ENCODE results near the gene TCOF1. TPM values are rescaled to one million over a fixed set of nuclear protein-coding genes. Genes with fewer than 3 reads are reported as not detected.

Gene TCOF1
- total RNA-seq, 2 donors from 2014 or later: 17.3 to 68.5 TPM

DNA sequence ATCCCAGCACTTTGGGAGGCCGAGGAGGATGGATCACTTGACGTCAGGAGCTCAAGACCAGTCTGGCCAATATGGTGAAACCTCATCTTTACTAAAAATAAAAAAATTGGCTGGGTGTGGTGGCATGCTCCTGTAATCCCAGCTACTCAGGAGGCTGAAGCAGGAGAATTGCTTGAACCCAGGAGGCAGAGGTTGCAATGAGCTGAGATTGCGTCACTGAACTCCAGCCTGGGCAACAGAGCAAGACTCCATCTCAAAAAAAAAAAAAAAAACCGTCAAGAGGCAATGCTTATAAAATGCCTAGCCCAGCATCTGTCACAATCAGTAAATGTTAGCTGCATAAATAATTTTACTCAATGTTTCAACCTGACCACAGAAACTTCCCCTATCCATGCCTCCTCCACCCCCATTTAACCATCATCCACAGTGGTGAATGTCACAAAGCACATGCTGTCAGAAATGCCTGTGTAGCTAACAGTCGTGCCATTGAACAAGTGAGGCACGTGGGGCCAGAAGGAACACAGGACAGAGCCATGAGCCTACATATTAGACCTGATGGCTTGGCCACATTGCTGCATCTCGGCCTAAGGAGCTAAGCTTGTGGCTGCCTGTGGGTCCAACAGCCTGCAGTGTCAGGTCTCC is 16.8 kb upstream of the TCOF1 start:
- intact Hi-C loops (cut with DNase I): loop anchor here (5.0 kb wide), 1 partner anchor 208 kb away; no protein-coding TSS in a partner anchor
- Histone ChIP-seq H3K4me1 (no peaks in the 10 kb centered on the region), H3K9ac (ENCODE audit: low read depth in 2 of 2, low read length in 2 of 2) (no peak overlapping the region), H3K27me3 (no peaks in the 10 kb centered on the region), H3K4me3 (no peak overlapping the region), H3K27ac (no peak overlapping the region), H3K9me3 (no peaks in the 10 kb centered on the region), H3K36me3 (no peaks in the 10 kb centered on the region)
- TF ChIP-seq, protein P1, sequence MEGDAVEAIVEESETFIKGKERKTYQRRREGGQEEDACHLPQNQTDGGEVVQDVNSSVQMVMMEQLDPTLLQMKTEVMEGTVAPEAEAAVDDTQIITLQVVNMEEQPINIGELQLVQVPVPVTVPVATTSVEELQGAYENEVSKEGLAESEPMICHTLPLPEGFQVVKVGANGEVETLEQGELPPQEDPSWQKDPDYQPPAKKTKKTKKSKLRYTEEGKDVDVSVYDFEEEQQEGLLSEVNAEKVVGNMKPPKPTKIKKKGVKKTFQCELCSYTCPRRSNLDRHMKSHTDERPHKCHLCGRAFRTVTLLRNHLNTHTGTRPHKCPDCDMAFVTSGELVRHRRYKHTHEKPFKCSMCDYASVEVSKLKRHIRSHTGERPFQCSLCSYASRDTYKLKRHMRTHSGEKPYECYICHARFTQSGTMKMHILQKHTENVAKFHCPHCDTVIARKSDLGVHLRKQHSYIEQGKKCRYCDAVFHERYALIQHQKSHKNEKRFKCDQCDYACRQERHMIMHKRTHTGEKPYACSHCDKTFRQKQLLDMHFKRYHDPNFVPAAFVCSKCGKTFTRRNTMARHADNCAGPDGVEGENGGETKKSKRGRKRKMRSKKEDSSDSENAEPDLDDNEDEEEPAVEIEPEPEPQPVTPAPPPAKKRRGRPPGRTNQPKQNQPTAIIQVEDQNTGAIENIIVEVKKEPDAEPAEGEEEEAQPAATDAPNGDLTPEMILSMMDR (IDR thresholded peaks at IDR 0.05): no peak
- DNase-seq: no peak

GRCh38 chr5:150341331-150341730 is 16.2 kb upstream of the TCOF1 start:
- Histone ChIP-seq H3K9ac (ENCODE audit: low read depth in 2 of 2, low read length in 2 of 2) (no peak overlapping the region), H3K9me3 (no peaks in the 10 kb centered on the region), H3K27ac (no peak overlapping the region), H3K4me3 (no peak overlapping the region), H3K4me1 (no peaks in the 10 kb centered on the region), H3K36me3 (no peaks in the 10 kb centered on the region), H3K27me3 (no peaks in the 10 kb centered on the region)
- intact Hi-C loops (cut with DNase I): loop anchor here (5.0 kb wide), 1 partner anchor 209 kb away; no protein-coding TSS in a partner anchor
- TF ChIP-seq, protein P1 (IDR thresholded peaks at IDR 0.05): no peak
- DNase-seq: no peak

GRCh38 chr5:150341989-150342388 is 15.5 kb upstream of the TCOF1 start:
- TF ChIP-seq, protein P1 (IDR thresholded peaks at IDR 0.05): no peak
- DNase-seq: no peak

DNA sequence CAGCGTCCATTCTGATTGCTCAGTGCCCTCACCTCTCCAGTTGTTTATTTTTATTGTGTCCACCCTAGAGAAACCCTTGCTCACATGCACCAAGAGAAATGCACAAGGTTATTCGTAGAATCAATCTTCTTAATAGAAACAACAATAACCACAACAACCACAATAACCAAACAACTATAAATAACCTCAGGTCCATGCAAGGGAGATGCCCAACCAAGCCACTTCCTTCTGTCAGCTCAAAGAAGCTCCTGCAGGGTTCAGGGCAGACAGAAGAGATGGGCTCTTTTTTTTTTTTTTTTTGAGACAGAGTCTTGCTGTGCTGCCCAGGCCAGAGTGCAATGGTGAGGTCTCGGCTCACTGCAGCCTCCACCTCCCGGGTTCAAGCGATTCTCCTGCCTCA is 14.9 kb upstream of the TCOF1 start:
- Histone ChIP-seq H3K9ac (ENCODE audit: low read depth in 2 of 2, low read length in 2 of 2) (no peak overlapping the region), H3K4me3 (no peak overlapping the region), H3K36me3 (no peaks in the 10 kb centered on the region), H3K27me3 (no peaks in the 10 kb centered on the region), H3K27ac (no peak overlapping the region), H3K9me3 (no peaks in the 10 kb centered on the region), H3K4me1 (no peaks in the 10 kb centered on the region)
- DNase-seq: no peak
- TF ChIP-seq, protein P1 (IDR thresholded peaks at IDR 0.05): no peak
- intact Hi-C loops (cut with DNase I): loop anchor here (5.0 kb wide), 1 partner anchor 210 kb away; no protein-coding TSS in a partner anchor

More at GRCh38 chr5:150341989-150342388, 15.5 kb upstream of the TCOF1 start:
- Histone ChIP-seq H3K27ac (no peak overlapping the region), H3K9ac (ENCODE audit: low read depth in 2 of 2, low read length in 2 of 2) (no peak overlapping the region), H3K4me1 (no peaks in the 10 kb centered on the region), H3K27me3 (no peaks in the 10 kb centered on the region), H3K4me3 (no peak overlapping the region), H3K36me3 (no peaks in the 10 kb centered on the region), H3K9me3 (no peaks in the 10 kb centered on the region)
- intact Hi-C loops (cut with DNase I): loop anchor here (5.0 kb wide), 1 partner anchor 210 kb away; no protein-coding TSS in a partner anchor

DNA sequence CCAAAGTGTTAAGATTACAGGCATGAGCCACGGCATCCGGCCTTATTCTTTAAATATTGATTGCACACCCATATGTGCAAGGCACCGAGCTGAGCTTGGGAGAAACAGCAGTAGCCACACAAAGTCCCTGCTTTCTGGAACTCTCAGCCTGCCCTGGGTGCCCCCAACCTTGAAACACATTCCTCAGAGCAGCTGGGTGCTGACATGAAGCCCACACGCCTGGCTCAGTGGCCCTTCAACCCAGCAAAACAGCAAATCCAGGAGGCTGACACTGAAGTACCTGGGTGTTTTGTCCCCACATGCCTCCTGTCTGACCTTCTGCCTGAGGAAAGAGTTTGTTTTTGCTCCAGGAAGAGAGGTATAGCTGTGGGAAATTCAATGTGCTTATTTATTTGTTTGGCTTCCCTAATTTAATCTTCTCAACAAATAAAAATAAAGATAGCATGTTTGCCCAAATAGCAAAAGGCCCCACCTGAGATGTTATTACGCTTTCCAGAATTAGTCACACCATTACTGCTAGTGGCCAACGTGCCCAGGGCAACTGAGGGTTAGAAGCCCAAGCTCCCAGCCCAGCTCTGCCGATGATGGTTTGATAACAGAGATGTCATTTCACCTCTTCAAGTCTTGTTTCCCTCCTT is 13.4 kb upstream of the TCOF1 start:
- Histone ChIP-seq H3K36me3 (no peaks in the 10 kb centered on the region), H3K9ac (ENCODE audit: low read depth in 2 of 2, low read length in 2 of 2) (no peak overlapping the region), H3K27me3 (no peaks in the 10 kb centered on the region), H3K27ac (no peak overlapping the region), H3K4me1 (no peaks in the 10 kb centered on the region), H3K4me3 (no peak overlapping the region), H3K9me3 (no peaks in the 10 kb centered on the region)
- no peak for DNase-seq
- intact Hi-C loops (cut with DNase I): loop anchor here (5.0 kb wide), 1 partner anchor 212 kb away; no protein-coding TSS in a partner anchor
- TF ChIP-seq, protein P1 (IDR thresholded peaks at IDR 0.05): no peak

All from colonic mucosa (tissue), 4 donors.